Measurements from ENCODE around the gene RANBP17.
"Not testable (repeated sequence)": the region's sequence is repeated elsewhere in the genome, so short reads cannot be mapped to it uniquely, and the experiment has no call there.

RANBP17 gene

DNA sequence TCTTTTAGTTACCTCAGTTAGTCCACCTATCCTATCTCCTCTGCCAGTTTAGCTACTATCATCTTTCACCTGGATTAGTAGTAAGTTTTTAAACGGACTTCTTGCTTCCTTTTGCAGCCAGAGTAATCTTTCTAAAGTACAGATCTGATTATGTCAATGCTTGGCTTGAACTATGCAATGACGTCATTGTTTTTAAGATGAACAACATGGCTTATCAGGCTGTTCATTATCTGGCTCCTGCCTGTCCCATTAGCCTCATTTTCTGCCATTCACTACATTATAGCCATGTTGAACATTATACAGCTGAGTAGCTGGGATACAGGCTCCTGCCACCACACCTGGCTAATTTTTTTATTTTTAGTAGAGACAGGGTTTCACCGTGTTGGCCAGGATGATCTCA is 98.7 kb downstream of the RANBP17 start:
- no peak for DNase-seq

DNA sequence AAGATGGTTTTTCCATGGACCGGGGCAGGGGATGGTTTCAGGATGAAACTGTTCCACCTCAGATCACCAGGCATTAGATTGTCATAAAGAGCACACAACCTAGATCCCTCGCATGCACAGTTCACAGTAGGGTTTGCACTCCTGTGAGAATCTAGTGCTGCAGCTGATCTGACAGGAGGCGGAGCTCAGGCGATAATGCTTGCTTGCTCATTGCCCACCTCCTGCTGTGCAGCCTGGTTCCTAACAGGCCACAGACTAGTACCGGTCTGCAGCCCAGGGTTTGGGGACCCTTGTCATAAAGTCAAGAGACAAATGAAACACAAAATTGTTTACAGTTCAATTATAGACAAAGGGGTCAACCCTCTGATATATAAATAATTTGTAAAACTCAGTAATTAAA is 101.7 kb downstream of the RANBP17 start:
- DNase-seq: no peak

DNA sequence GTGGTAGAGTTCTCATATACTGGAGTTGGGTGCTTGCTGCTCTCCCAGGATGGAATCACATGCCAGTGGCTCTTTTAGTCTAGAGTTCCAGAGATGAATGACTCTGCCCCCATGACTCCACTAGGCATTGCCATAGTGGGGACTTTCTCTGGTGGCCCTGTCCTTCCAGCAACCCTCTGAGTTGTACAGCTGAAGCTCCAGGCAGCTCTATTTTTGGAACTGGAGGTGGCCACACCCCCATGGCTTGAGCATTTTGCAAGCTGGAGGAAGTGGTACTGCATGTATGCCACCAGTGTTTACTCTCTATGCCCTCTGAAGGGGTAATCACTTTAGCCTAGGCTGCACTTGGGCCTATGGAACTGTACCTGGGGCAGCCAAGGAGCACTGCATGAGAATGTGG is 112.6 kb downstream of the RANBP17 start:
- DNase-seq: no peak

- not testable (repeated sequence) for DNase-seq
These were observed 118.4 kb downstream of the RANBP17 start for GRCh38 chr5:170980261-170980660.

DNA sequence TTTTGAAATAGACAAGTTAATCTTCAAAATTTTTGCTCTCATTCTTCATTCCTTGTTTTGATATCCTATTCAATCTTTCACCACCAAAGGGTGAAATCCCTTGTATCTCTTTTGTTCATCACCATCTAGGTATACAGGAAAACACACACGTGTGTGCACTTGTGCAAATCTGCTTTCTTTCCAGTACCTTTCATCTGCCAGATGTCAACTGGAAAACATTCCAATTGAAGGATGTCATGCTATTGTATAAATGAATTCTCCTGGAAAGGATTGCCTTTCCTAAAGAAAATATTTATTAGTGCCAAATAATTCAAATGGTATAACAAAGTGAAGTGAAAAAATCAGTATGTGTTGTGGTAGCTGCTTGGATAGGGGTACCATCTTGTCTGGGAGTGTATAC is 123.7 kb downstream of the RANBP17 start:
- DNase-seq: no peak

- DNase-seq: peak in 1 of 2 experiments; percentile 7
These were observed 124.8 kb downstream of the RANBP17 start for GRCh38 chr5:170986598-170986997.

GRCh38 chr5:170993476-170993875 is 131.7 kb downstream of the RANBP17 start:
- DNase-seq: no peak

- DNase-seq: no peak
These were observed 148.3 kb downstream of the RANBP17 start for GRCh38 chr5:171010086-171010485.

DNA sequence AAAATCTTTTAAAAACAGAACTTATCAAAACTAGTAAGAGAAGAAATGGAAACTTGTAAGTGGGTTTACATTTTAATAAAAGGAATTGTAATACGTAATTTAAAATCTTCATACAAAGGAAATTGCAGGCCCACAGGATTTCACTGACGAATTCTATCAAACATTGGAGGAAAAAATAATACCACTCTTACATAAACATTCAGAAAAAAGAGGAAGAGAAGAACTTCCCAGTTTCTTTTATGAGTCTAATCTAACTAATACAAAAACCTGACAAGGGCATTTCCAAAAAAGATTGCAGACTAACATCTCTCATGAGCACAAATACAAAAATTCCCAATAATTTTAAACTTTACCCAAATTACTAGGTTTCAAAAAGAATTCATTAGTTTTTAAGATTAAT is 149.0 kb downstream of the RANBP17 start:
- DNase-seq: no peak

GRCh38 chr5:171023508-171023907 is 161.7 kb downstream of the RANBP17 start:
- no peak for DNase-seq

- no peak for DNase-seq
These were observed 162.3 kb downstream of the RANBP17 start for GRCh38 chr5:171024084-171024483.

- DNase-seq: no peak
These were observed 167.6 kb downstream of the RANBP17 start for GRCh38 chr5:171029401-171029800.

GRCh38 chr5:171031977-171032376 is 170.2 kb downstream of the RANBP17 start:
- no peak for DNase-seq

GRCh38 chr5:171032435-171032973 is 170.7 kb downstream of the RANBP17 start:
- no peak for DNase-seq

DNA sequence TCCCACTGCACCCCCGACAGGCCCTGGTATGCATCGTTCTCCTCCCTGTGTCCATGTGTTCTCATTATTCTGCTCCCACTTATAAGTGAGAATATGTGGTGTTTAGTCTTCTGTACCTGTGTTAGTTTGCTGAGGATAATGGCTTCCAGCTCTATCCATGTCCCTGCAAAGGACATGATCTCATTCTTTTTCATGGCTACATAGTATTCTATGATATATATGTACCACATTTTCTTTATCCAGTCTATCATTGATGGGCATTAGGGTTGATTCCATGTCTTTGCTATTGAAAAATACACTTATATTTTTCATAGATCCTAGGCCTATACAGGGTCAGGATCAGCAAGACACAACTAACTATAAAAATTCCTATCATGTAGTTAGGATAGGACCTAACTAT is 180.1 kb downstream of the RANBP17 start:
- DNase-seq: not testable (repeated sequence)

DNA sequence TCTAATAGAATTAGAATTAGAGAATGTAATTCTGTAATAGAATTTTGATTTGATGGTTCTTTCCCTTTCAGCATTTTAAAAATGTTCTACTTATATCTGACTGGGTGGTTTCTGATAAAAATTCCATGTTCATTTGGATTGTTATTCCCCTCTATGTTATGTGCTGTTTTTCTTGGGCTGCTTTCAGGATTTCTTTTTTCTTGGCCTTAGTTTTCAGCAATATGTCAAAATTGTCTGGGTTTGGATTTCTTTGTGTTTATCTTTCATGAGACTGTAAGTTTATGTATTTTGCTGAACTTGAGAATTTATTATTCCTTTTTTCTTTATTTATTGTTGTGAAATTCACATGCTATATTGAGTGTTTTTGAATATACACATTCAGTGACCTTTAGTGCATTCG is 189.1 kb downstream of the RANBP17 start:
- DNase-seq: no peak

- DNase-seq: no peak
These were observed 194.1 kb downstream of the RANBP17 start for GRCh38 chr5:171055875-171056454.

- DNase-seq: no peak
These were observed 205.8 kb downstream of the RANBP17 start for GRCh38 chr5:171067540-171068130.

GRCh38 chr5:171074747-171075146 is 212.9 kb downstream of the RANBP17 start:
- no peak for DNase-seq

- DNase-seq: no peak
These were observed 218.5 kb downstream of the RANBP17 start for GRCh38 chr5:171080186-171080938.

- DNase-seq: no peak
These were observed 219.5 kb downstream of the RANBP17 start for GRCh38 chr5:171081319-171081718.

DNA sequence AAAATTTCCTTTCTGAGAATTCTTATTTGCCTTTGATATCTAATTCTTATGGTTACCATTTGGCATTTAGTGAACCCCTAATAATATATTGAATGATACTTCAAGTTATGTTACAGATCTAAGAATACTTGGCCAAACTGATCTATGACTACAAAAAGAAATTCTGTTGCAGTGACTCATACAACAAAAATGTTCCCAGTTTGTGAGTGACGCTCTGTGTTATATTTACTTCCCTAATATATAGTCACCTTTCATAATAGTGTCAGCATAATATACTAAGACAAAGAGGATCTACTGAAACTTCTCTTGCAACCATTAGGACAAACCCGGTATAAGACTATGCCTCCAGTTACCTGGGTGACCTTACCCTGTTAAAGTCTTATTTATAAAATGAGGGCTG is 230.4 kb downstream of the RANBP17 start:
- DNase-seq: no peak

DNA sequence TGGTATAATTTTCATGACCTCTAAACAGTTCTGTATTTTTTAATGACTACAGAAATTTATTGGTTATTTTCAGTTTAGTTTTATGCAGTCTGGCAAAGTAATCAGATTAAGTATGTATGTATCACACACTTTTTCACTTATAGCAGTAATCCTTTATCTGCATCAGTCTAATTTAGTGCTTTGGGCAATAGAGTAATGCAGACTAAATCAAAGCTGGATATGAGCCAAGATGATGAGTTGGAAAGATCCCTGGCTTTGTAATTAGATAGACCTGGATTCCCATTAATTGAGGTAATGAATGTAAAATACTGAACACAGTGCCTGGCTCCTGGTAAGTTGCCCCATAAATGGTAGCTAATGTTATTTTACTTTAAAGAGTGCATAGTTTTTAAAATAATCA is 231.8 kb downstream of the RANBP17 start:
- DNase-seq: no peak

DNA sequence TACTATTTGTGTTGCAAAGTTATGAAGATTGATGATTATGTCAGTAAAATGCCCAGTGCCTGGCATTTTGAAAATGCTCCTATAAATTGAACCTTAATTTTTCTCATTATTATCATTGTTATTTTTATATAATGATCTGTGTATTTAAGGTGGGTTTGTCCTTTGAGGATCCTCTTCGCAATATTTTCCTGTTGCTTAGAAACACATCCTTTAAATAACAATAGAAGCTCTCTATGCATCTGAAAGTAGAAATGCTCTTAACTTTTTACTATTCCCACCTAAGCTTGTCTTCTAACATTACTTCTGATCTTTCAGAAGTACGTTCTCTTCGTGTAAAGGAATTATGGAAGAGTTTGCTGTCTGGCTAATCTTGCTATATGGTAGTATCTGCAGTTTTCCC is 232.5 kb downstream of the RANBP17 start:
- DNase-seq: no peak
